HL-60 (cell line): Measurements from ENCODE around the gene JUNB.

Experiments used
- CTCF ChIP-seq: IDR thresholded peaks from one replicate; pipeline ENCODE4 v1.5.1; 2011; ENCODE audit warnings: low read length, control low read depth, inconsistent platforms; ENCODE audit not compliant: insufficient read depth
- GABPA ChIP-seq: IDR thresholded peaks from 2 replicates; pipeline ENCODE4 v1.6.1; 2012; ENCODE audit warnings: low read depth
- POLR2AphosphoS5 ChIP-seq: IDR thresholded peaks from 2 replicates; pipeline ENCODE4 v1.6.1; 2012; ENCODE audit warnings: low read depth
- REST ChIP-seq: IDR thresholded peaks from 2 replicates; pipeline ENCODE4 v1.6.1; 2012; ENCODE audit warnings: low read depth; ENCODE audit not compliant: insufficient replicate concordance

GRCh38 chr19:12779162-12779993 is 11.9 kb upstream of the JUNB start:
- no peak for TF ChIP-seq CTCF
- no peak for TF ChIP-seq GABPA
- TF ChIP-seq REST = no peak
- no peak for TF ChIP-seq POLR2AphosphoS5
